ENCODE data around the gene L3MBTL4.
A peak's percentile ranks its signal among the peaks of the same experiment; 100 is the strongest.

Gene L3MBTL4

DNA sequence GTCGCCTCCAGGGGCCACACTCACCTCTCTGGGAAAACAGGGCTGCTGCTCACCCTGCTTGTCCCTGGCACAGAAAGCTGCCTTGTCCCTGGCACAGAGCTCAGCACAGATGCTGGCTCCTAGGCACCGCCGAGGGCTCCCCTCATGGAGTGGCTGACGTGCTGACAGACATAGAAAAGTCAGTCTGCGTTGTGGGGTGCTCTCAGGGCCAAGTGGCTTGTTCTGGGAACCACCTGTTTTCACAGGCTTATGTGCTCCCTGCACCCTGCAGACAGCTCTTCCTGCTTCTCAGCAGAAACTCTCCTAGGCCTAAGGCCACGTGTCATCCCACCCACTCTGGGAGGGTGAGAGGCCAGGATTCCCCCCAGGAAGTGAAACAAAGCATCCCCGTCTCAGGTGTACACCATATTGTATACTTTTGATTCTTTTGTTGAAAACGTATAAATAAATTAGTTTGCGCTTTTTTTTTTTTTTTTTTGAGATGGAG is 434.7 kb downstream of the L3MBTL4 start:
- no peak for DNase-seq

GRCh38 chr18:5979176-5979888 is 435.4 kb downstream of the L3MBTL4 start:
- no peak for DNase-seq

- no peak for DNase-seq
Observed at GRCh38 chr18:5977022-5977421, 437.7 kb downstream of the L3MBTL4 start.

- DNase-seq = no peak
Observed at GRCh38 chr18:5975111-5976002, 439.4 kb downstream of the L3MBTL4 start.

GRCh38 chr18:5974696-5975095 is 440.0 kb downstream of the L3MBTL4 start:
- DNase-seq = no peak

DNA sequence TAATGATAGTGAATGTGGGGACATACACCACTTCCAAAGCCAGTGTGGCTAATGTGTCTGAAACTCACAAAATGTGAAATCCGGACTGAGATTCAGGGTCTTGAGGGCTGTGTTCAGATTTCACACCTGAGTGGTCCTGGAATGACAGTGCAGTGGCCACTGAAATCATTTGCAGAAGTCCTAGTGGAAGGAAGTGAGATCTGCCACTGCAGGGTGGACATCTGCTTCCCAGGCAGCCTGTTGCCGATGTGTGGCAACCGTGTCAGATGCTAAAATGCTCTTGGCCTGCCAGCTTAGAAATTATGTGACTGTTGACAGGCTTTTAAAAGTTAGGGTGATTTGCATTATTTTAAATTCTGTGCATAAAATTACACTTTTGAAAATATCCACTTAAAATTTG is 441.6 kb downstream of the L3MBTL4 start:
- DNase-seq = no peak

GRCh38 chr18:5972298-5972697 is 442.4 kb downstream of the L3MBTL4 start:
- no peak for DNase-seq

DNA sequence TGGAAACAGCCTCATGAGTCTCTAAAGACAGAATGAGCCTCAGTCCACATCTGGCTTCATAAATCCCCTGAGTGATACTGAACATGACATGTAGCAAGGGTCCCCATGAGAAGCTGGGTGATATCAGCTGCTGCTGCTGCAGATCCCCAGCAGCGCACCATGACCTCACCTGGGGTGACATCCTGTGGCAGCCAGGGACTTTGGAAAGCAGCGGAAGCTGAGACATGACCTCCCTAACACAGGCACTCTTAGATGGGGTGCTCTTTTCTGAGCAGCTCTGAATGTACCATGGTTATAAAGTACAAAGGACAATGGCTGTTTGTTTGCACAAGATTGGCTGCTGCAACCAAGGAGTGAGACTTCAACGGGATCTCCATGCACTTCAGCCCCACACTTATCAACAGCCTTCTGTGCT is 444.7 kb downstream of the L3MBTL4 start:
- DNase-seq = no peak

DNA sequence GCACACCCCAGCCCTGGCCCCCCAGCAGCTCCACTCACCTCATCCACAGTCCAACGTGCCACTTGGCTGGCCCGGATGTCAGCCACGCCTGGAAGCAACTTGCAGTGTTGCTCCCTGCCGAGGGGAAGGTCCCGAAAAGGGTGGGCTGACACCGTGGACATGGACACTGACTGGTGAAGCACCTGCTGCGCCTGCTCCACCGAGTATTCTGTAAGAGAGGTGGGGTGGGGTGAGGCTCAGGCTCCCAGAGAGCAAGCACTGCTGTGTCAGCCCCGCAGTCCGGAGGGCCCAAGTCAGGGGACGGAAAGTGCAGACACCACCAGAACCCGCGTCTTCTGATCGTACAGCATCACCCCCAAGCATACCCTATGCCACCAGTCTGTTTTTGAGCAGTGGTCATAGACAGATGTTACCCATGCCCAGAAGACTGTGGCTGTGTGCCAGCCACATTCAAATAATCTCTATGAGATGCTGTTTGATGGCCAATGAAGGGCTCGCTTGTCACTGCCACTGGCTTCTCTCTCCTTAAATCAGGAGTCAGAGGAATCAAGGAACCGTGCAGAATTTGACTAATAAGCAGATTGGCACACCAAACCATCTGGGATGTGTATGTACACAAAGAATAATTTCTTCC is 445.2 kb downstream of the L3MBTL4 start:
- no peak for DNase-seq

- no peak for DNase-seq
Observed at GRCh38 chr18:5967666-5968065, 447.0 kb downstream of the L3MBTL4 start.

- DNase-seq = no peak
Observed at GRCh38 chr18:5967007-5967406, 447.7 kb downstream of the L3MBTL4 start.

- no peak for DNase-seq
Observed at GRCh38 chr18:5966514-5966913, 448.2 kb downstream of the L3MBTL4 start.

- no peak for DNase-seq
Observed at GRCh38 chr18:5964996-5965395, 449.7 kb downstream of the L3MBTL4 start.

GRCh38 chr18:5964596-5964995 is 450.1 kb downstream of the L3MBTL4 start:
- no peak for DNase-seq

DNA sequence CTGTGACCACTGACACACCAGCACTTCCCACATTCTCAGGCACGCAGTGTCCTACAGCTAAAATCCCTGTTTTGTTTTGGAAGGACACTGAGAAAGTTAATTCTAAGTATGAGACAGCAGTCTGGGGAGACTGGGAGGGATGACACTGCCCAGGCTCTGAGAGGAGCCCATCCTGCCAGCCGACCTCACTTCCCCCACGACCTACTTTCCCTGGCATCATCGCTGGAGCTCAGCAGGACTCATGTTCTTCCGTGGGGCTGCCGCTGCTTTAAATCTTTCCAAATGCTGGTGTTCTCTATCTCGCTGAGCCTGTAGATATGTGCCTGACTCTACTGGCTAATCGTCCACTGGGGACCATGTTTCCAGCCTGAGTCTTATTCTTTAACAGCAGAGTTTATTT is 450.6 kb downstream of the L3MBTL4 start:
- DNase-seq = no peak

DNA sequence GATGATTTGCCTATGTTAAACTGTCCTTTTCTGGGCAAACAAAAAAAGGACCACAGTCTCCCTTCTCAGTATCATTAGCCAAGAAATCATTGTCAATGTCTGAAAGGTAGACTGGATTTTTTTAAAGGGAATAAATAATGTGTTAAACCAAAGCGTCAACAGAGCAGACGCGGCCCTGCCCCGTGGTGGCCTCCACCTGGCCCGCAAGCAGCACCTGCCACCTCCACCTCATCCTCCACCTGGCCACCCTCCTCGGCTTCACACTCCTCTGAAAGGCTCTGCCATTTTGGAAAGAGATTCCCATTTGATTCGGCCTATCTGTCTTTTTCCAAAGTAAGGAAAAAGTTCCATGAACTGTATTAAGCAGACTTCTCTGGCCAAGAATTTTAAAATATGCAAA is 451.4 kb downstream of the L3MBTL4 start:
- no peak for DNase-seq

DNA sequence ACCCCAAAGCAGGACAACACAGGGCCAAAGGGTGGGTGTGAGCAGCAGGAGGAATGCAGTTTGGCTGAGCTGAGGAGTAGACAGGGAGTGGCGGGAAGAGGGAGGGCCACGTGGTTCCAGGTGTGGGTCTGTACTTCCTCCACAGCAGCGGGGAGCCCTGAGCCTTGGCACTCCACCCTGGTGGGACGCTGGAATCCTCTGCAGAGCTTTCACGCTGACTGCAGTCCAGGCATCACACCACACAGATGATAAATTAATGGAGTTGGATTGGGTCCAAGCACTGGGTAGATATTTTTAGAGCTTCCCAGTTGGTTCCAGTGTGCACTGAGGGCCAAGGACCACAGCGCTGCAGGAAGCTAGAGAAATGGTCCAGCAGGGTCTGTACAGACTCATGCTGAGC is 452.3 kb downstream of the L3MBTL4 start:
- DNase-seq = peak in 1 of 2 experiments; percentile 32

GRCh38 chr18:5961828-5962150 is 452.9 kb downstream of the L3MBTL4 start:
- DNase-seq = no peak

DNA sequence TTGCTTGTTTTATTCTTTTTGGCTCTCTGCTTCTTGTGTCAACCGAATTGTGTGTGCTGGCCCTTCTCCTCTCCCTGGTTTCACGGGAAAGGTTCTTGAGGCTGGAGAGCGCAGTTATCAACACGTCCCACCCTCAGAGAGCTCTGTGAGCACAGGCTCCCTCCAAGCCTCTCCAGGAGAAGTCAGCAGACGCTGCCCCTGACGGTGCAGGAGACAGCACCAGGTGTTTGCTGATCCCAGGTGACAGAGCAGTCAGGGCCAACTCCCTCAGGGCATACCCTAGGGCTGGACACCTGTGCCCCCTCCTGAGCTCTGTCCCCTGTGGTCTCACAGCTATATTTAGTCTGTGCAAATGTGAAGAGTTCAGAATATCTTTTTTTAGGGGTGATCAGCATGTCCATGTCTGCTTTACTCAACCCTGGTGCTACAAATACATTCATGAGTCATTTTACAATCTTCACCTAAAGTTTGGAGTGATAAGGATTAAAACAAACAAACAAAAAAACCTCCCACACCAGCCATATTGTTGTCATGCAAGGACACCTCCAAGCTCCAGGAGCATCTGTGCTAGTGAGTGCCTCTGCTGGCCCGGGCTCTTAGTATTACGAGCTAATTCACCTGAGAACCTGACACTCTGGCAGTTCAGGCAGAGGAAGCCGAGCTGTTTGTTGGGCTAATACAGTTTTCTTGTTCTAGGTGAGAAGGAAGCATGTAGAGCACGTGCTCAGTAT is 453.4 kb downstream of the L3MBTL4 start:
- DNase-seq = peak in 1 of 2 experiments; percentile 8

DNA sequence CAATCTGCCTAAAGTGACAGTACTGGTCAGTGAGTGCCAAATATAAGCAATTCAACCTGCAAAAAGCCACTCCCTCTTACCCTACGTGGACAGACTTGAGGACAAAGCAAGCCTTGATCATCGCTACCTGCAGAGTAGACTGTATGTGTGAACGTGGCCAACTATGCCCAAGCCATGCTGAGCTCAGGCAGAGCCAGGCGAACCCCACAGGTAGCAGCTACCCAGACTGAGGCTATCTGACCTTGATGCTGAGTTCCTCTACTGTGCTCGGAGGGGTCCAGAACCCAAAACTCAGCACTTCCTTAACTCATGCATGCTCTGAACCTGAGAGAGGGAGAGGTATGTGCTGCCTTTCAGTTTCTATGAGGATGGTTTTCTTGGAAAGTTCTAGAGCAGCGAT is 455.9 kb downstream of the L3MBTL4 start:
- no peak for DNase-seq

DNA sequence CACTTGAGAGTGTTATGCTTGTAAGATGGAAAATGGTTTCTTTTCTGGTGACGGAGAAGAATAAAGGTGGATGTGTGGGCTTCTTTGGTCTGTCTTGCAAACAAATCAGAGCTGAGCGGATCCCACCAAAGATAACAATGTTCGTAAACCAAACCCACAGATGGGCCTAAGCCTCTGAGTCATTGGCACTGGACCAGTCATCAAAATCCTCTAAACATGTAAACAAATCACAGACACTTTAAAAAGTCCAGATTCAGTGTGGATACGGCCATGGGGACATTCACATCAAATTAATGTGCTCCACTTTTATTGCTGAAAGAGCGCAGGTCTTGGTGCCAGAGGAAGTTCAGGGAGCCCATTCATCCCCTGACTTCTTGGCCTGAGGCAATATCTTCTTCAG is 458.9 kb downstream of the L3MBTL4 start:
- no peak for DNase-seq

DNA sequence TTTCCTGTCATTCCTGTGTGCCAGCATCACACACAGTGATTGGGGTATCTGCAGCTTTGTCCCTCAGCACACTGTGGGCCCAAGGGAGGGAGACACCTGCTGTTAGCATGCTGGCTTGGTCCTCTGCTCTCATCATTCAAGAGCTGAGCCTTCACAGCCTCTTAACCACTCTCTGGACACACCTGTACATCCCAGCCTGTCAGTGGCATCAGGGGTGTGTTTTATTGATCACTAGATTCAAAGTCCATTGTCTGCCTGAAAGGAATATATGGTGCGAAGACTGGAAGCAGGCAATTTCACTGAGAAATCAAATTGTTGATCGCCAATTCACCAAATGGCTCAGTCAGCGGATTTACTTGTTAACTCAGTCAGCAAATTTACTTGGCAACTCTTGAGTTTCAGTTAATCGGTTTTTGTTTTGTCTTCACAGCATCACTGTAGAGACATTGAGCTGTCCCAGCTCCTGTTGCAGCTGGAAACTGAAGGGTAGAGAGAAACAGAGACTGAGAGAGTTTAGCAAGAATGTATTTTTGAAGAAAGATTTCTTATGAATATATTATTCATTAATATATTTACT is 463.1 kb downstream of the L3MBTL4 start:
- no peak for DNase-seq

- no peak for DNase-seq
Observed at GRCh38 chr18:5948781-5949180, 465.9 kb downstream of the L3MBTL4 start.

All from NCI-H2081 (cell line).